Uterus (tissue), 4 donors: ENCODE data around the gene DACT2. TPM values are rescaled to one million over a fixed set of nuclear protein-coding genes. Genes with fewer than 3 reads are reported as not detected.

Source experiments
- DNase-seq, 2 donors: peaks; one replicate each; pipeline ENCODE4 v3.0.0-alpha.2; 2019 to 2020
- H3K27ac ChIP-seq, 2 donors: fragments of 200-600 bp; sonication (generic); 1 replicate in 1 of 2; 2 replicates in 1 of 2; pipeline ENCODE4 v1.5.1; 2016 to 2018
- H3K27me3 ChIP-seq, 2 donors: fragments of 200-600 bp; sonication (generic); one replicate each; pipeline ENCODE4 v1.5.1; 2018 to 2019; ENCODE audit warnings: control low read depth in 1 of 2
- H3K36me3 ChIP-seq, 2 donors: fragments of 200-600 bp; sonication (generic); one replicate each; pipeline ENCODE4 v1.5.1; 2019; ENCODE audit warnings: control low read depth in 1 of 2
- H3K4me1 ChIP-seq, 2 donors: fragments of 200-600 bp; sonication (generic); one replicate each; pipeline ENCODE4 v1.5.1; 2018 to 2019; ENCODE audit warnings: control low read depth in 1 of 2
- H3K4me3 ChIP-seq, 2 donors: fragments of 200-600 bp; sonication (generic); 1 replicate in 1 of 2; 2 replicates in 1 of 2; pipeline ENCODE4 v1.5.1; 2018 to 2019; ENCODE audit warnings: mild to moderate bottlenecking in 1 of 2
- H3K9me3 ChIP-seq, 2 donors: fragments of 200-600 bp; sonication (generic); one replicate each; pipeline ENCODE4 v1.5.1; 2019; ENCODE audit warnings: control low read depth in 1 of 2
- CTCF ChIP-seq, 4 experiments: fragments of 200-600 bp in 2 of 4; fragments of 450-650 bp in 2 of 4; sonication (generic) in 2 of 4; IDR thresholded peaks; one replicate each; pipeline ENCODE4 v1.5.1; 2016 to 2019; ENCODE audit warnings: antibody characterized with exemption in 4 of 4, mild to moderate bottlenecking in 2 of 4, moderate library complexity in 1 of 4
- POLR2A ChIP-seq, 2 donors: fragments of 450-650 bp; IDR thresholded peaks; one replicate each; pipeline ENCODE4 v1.6.1; 2016; ENCODE audit warnings: antibody characterized with exemption in 2 of 2, mild to moderate bottlenecking in 1 of 2, moderate library complexity in 1 of 2
- intact Hi-C: fragments of 100-400 bp; cut with DNase I; formaldehyde crosslinking; loops from one replicate; pipeline ENCODE4 v1.15.1; 2023; ENCODE audit warnings: low total_unique reads
- total RNA-seq, 4 donors: library from RNA; depleted of rRNA in 3 of 4; stranded (reverse); fragments of >200 nt in 3 of 4; gene quantifications; one replicate each; pipeline versions ENCODE4 v1.1.0 to v1.2.4, GENCODE V29; 2014 to 2023
- donor health status: DM: yes; HTN: yes; CAD: no.

DACT2 gene
- total RNA-seq, 4 donors from 2014 or later: 1.4 to 9.6 (median 2.8) TPM; not detected in 1

DNA sequence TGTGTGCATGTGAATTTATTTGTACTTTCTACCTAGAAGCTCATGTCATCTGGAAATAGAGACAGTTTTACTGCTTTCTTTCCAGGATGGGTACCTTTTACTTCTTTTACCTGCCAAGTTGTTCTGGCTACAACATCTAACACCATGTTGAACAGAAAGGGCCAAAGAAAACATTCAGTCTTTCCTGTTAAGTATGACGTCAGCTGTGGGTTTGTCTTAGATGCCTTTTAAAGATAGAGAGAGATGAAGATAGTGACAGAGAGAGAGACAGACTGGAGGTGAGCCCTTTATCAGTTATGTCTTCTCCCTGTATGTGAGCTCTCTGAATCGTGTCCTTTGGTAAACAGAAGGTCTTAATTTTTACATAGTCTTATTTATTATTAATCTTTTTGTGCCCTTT lies 3.4 kb upstream of the DACT2 start:
- TF ChIP-seq CTCF (IDR thresholded peaks at IDR 0.05) (no peak), POLR2A (IDR thresholded peaks at IDR 0.05) (no peak)
- Histone ChIP-seq H3K27me3 (peaks cover 3 to 5% of the 10 kb centered on the region in 2 donors), H3K4me3 (no peak overlapping the region), H3K4me1 (no peaks in the 10 kb centered on the region), H3K9me3 (peaks cover 0 to 3% of the 10 kb centered on the region in 2 donors), H3K36me3 (no peaks in the 10 kb centered on the region), H3K27ac (no peak overlapping the region)
- no peak for DNase-seq
- intact Hi-C loops: no loop called here

DNA sequence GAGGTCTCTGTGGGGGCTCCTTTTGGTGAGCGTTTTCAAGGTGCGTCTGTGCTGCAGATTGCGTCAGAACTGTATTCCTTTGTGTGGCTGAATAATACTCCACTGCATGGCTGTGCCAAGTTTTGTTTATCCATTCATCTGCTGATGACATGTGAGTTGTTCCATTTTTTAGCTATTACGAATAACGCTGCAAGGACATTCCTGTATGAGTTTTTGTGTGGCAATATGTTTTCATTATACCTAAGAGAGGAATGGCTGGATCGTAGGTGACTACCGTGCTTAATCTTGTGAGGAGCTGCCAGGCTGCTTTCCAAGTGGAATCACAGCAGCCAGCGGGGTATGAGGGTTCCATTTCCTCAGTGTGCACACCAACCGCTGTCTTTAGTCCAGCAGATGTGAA lies 1.1 kb upstream of the DACT2 start:
- TF ChIP-seq CTCF (IDR thresholded peaks at IDR 0.05) (no peak), POLR2A (IDR thresholded peaks at IDR 0.05) (no peak)
- intact Hi-C loops: no loop called here
- peaks cover 0 to 3% of the 10 kb centered on the region in 2 donors for H3K9me3 ChIP-seq
- DNase-seq: no peak
- no peaks in the 10 kb centered on the region for H3K4me1 ChIP-seq
- no peak overlapping the region for H3K27ac ChIP-seq
- H3K27me3 ChIP-seq: peaks cover 3 to 5% of the 10 kb centered on the region in 2 donors
- no peaks in the 10 kb centered on the region for H3K36me3 ChIP-seq
- no peak overlapping the region for H3K4me3 ChIP-seq

- no peak for DNase-seq
- H3K4me1 ChIP-seq: no peaks in the 10 kb centered on the region
- H3K4me3 ChIP-seq: peak overlapping the region in 1 of 2 donors; percentile 47
- H3K36me3 ChIP-seq: no peaks in the 10 kb centered on the region
- peaks cover 3 to 5% of the 10 kb centered on the region in 2 donors for H3K27me3 ChIP-seq
- H3K9me3 ChIP-seq: peaks cover 0 to 3% of the 10 kb centered on the region in 2 donors
- peak overlapping the region in 1 of 2 donors; percentile 11 for H3K27ac ChIP-seq
- TF ChIP-seq POLR2A (IDR thresholded peaks at IDR 0.05): no peak
- TF ChIP-seq CTCF (IDR thresholded peaks at IDR 0.05): no peak
- intact Hi-C loops: no loop called here
Observed at GRCh38 chr6:168318579-168319278, 848 bp downstream of the DACT2 start.

DNA sequence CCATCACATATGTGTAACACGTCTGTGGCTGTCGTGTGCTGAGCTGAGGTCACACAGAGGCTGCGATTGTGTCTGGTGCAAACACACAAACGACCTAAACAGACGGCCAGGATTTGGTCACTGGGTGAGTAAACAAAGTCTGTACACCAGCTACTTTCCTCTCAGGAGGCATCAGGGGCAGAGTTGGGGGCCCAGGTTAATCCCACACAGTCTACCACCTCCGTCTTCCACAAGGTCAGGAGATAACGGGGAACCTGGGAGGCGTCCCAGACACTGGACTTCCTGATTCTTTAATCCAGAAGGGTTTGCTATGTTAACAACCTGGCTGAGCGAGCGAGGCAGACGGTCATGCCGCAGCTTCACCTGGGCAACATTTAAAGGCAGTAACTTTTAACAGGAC lies 1.5 kb downstream of the DACT2 start:
- no peaks in the 10 kb centered on the region for H3K36me3 ChIP-seq
- DNase-seq: no peak
- peaks cover 0 to 3% of the 10 kb centered on the region in 2 donors for H3K9me3 ChIP-seq
- no peak overlapping the region for H3K4me3 ChIP-seq
- TF ChIP-seq POLR2A (IDR thresholded peaks at IDR 0.05) (no peak), CTCF (IDR thresholded peaks at IDR 0.05) (no peak)
- H3K27me3 ChIP-seq: peaks cover 3 to 5% of the 10 kb centered on the region in 2 donors
- no peak overlapping the region for H3K27ac ChIP-seq
- no peaks in the 10 kb centered on the region for H3K4me1 ChIP-seq
- intact Hi-C loops: no loop called here

DNA sequence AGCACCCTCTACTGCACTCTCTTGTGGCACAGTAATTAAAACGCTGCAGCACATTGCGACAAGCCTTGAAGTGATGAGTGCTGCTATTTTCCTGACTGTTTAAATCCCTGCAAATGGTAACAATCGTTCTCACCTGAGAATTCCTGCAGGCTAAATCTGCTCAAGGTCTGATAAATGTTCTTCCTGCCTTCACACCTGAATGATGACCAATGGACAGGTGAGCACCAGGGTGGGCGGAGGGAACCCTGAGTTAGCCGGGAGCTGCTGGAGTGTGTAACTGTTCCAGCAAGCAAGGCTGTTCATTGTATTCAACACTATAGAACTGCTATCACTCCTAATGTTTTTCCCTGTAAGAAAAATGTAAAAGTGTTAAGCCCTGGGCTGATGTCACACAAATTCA lies 4.0 kb downstream of the DACT2 start:
- H3K36me3 ChIP-seq: no peaks in the 10 kb centered on the region
- intact Hi-C loops: no loop called here
- no peaks in the 10 kb centered on the region for H3K4me1 ChIP-seq
- H3K4me3 ChIP-seq: no peak overlapping the region
- DNase-seq: no peak
- H3K9me3 ChIP-seq: no peaks in the 10 kb centered on the region
- TF ChIP-seq POLR2A (IDR thresholded peaks at IDR 0.05) (no peak), CTCF (IDR thresholded peaks at IDR 0.05) (no peak)
- no peak overlapping the region for H3K27ac ChIP-seq
- peaks cover under 1 to 1% of the 10 kb centered on the region in 2 donors for H3K27me3 ChIP-seq
